GM12878 (cell line): Measurements from ENCODE around the gene DFFB. TPM values are rescaled to one million over a fixed set of nuclear protein-coding genes. Genes with fewer than 3 reads are reported as not detected.

Experiments used
- ATAC-seq: fragments of 200-7000 bp; cut with Tn5 transposase; 3 replicates; pipeline ENCODE4 v1.9.1; 2020; ENCODE audit warnings: mild to moderate bottlenecking, moderate library complexity
- BruUV-seq: library from RNA; stranded (reverse); fragments of 400-500 nt; replicated peaks from 2 replicates; lab custom pipeline; 2021; lab: Mats Ljungman, UMichigan
- CTCF ChIA-PET: fragments of 300-600 bp; sonication (Branson Sonifier 250); formaldehyde crosslinking; extraction: SDS; loops from one replicate; lab custom pipeline; 2021; ENCODE audit warnings: inconsistent platforms; lab: Yijun Ruan, JAX
- POLR2A ChIA-PET: fragments of 350-600 bp; formaldehyde crosslinking; extraction: SDS; loops from one replicate; lab custom pipeline; 2021; ENCODE audit warnings: inconsistent platforms; lab: Charles Lee
- RAD21 ChIA-PET: fragments of 300-600 bp; sonication (Branson Sonifier 250); formaldehyde crosslinking; loops from one replicate; lab custom pipeline; 2023; ENCODE audit warnings: antibody characterized with exemption; ENCODE audit not compliant: unreplicated experiment; lab: Charles Lee
- SMC1A ChIA-PET: fragments of 300-600 bp; sonication (Branson Sonifier 250); formaldehyde crosslinking; loops from one replicate; lab custom pipeline; 2023; ENCODE audit not compliant: unreplicated experiment, uncharacterized antibody; lab: Charles Lee
- DNase-seq: peaks from one replicate; pipeline ENCODE4 v3.0.0-alpha.2; 2011; ENCODE audit warnings: low read depth, low spot score
- FAIRE-seq: peaks from 3 replicates; lab custom pipeline; 2011; peaks lifted over from hg19 to GRCh38; lab: Jason Lieb, UNC
- H2AFZ ChIP-seq: 2 replicates; pipeline ENCODE4 v1.6.0; 2011; ENCODE audit warnings: low read depth, low read length, control low read depth; ENCODE audit not compliant: control insufficient read depth
- H3K27ac ChIP-seq: 2 replicates; pipeline ENCODE4 v1.5.1; 2011; ENCODE audit warnings: control low read depth; ENCODE audit not compliant: control insufficient read depth, insufficient read depth
- H3K27me3 ChIP-seq, 2 experiments: replicated peaks in 1 of 2; 2 replicates each; pipeline versions ENCODE4 v1.6.0 to v1.6.1; 2011; ENCODE audit warnings: low read length in 1 of 2; ENCODE audit not compliant: control insufficient read depth in 2 of 2, insufficient read depth in 2 of 2
- H3K36me3 ChIP-seq, 2 experiments: 2 replicates each; pipeline ENCODE4 v1.5.1; 2011; ENCODE audit warnings: low read length in 1 of 2; ENCODE audit not compliant: control insufficient read depth in 2 of 2, insufficient read depth in 2 of 2
- H3K4me1 ChIP-seq: 2 replicates; pipeline ENCODE4 v1.6.1; 2011; ENCODE audit warnings: mild to moderate bottlenecking, low read length, moderate library complexity, mixed read lengths; ENCODE audit not compliant: control insufficient read depth, insufficient read depth
- H3K4me2 ChIP-seq: 2 replicates; pipeline ENCODE4 v1.6.0; 2011; ENCODE audit warnings: control low read depth; ENCODE audit not compliant: control insufficient read depth, insufficient read depth
- H3K4me3 ChIP-seq: fragments of 200-600 bp; sonication (generic); 2 replicates; pipeline ENCODE4 v1.5.1; 2016
- H3K79me2 ChIP-seq: 2 replicates; pipeline ENCODE4 v1.6.0; 2011; ENCODE audit warnings: low read length; ENCODE audit not compliant: control insufficient read depth, insufficient read depth
- H3K9ac ChIP-seq: 2 replicates; pipeline ENCODE4 v1.8.0; 2011; ENCODE audit warnings: low read length, control low read depth, mixed read lengths; ENCODE audit not compliant: control insufficient read depth, insufficient read depth
- H3K9me3 ChIP-seq: replicated peaks from 3 replicates; pipeline ENCODE4 v1.5.1; 2011; ENCODE audit warnings: mild to moderate bottlenecking, low read length; ENCODE audit not compliant: control insufficient read depth, insufficient read depth
- H4K20me1 ChIP-seq: 2 replicates; pipeline ENCODE4 v1.6.0; 2011; ENCODE audit not compliant: control insufficient read depth, insufficient read depth
- ATF2 ChIP-seq: IDR thresholded peaks from 2 replicates; pipeline ENCODE4 v1.6.1; 2012; ENCODE audit warnings: low read length, inconsistent platforms
- CBFB ChIP-seq: IDR thresholded peaks from 2 replicates; pipeline ENCODE4 v1.6.1; 2016; ENCODE audit warnings: antibody characterized with exemption, low read depth
- DPF2 ChIP-seq: fragments of 450-650 bp; IDR thresholded peaks from 2 replicates; pipeline ENCODE4 v1.6.1; 2017; ENCODE audit warnings: mild to moderate bottlenecking
- EED ChIP-seq: sonication (generic); IDR thresholded peaks from 2 replicates; pipeline ENCODE4 v1.6.1; 2016; ENCODE audit warnings: antibody characterized with exemption, low read depth
- HDGF ChIP-seq: fragments of 450-650 bp; IDR thresholded peaks from 2 replicates; pipeline ENCODE4 v1.6.1; 2016; ENCODE audit warnings: antibody characterized with exemption
- IKZF2 ChIP-seq, 2 experiments: fragments of 450-650 bp; IDR thresholded peaks; 2 replicates each; pipeline ENCODE4 v1.6.1; 2017; ENCODE audit warnings: mild to moderate bottlenecking in 2 of 2, moderate library complexity in 2 of 2
- IRF4 ChIP-seq: IDR thresholded peaks from 2 replicates; pipeline ENCODE4 v1.6.1; 2011; ENCODE audit warnings: low read depth, low read length
- KDM1A ChIP-seq: fragments of 200-600 bp; sonication (generic); IDR thresholded peaks from 2 replicates; pipeline ENCODE4 v1.6.1; 2016; ENCODE audit warnings: borderline replicate concordance
- MEF2B ChIP-seq: fragments of 450-650 bp; IDR thresholded peaks from 2 replicates; pipeline ENCODE4 v1.6.1; 2018; ENCODE audit warnings: mild to moderate bottlenecking, moderate library complexity; ENCODE audit not compliant: partially characterized antibody, poor library complexity, severe bottlenecking
- NFIC ChIP-seq: IDR thresholded peaks from 2 replicates; pipeline ENCODE4 v1.6.1; 2012; ENCODE audit warnings: low read depth, mild to moderate bottlenecking, inconsistent platforms, low read length, moderate library complexity
- PBX3 ChIP-seq: IDR thresholded peaks from 2 replicates; pipeline ENCODE4 v1.6.1; 2011; ENCODE audit warnings: mild to moderate bottlenecking, low read depth, low read length, moderate library complexity; ENCODE audit not compliant: insufficient replicate concordance
- RCOR1 ChIP-seq: conservative IDR thresholded peaks from 2 replicates; pipeline ENCODE4 v1.6.1; 2012; ENCODE audit warnings: low read depth, low read length, improper control_type of control experiment
- RELA ChIP-seq: fragments of 450-650 bp; IDR thresholded peaks from 2 replicates; pipeline ENCODE4 v1.8.0; 2014; ENCODE audit warnings: borderline replicate concordance; ENCODE audit not compliant: partially characterized antibody
- SMC3 ChIP-seq: IDR thresholded peaks from 2 replicates; pipeline ENCODE4 v1.6.1; 2011; ENCODE audit warnings: low read length, improper control_type of control experiment, borderline replicate concordance
- SP1 ChIP-seq: IDR thresholded peaks from one replicate; pipeline ENCODE4 v1.6.1; 2011; ENCODE audit warnings: low read depth, low read length
- TAF1 ChIP-seq: IDR thresholded peaks from 2 replicates; pipeline ENCODE4 v1.6.1; 2011; ENCODE audit warnings: mild to moderate bottlenecking, low read depth, low read length, borderline replicate concordance
- USF1 ChIP-seq: IDR thresholded peaks from 2 replicates; pipeline ENCODE4 v1.6.1; 2011; ENCODE audit warnings: borderline replicate concordance, low read depth, mild to moderate bottlenecking, moderate library complexity, mixed read lengths, low read length; ENCODE audit not compliant: insufficient read depth; ENCODE audit errors: extremely low read length
- USF2 ChIP-seq: IDR thresholded peaks from 2 replicates; pipeline ENCODE4 v1.6.1; 2011; ENCODE audit warnings: low read depth, low read length, improper control_type of control experiment, borderline replicate concordance
- ZNF622 ChIP-seq: fragments of 450-650 bp; IDR thresholded peaks from 2 replicates; pipeline ENCODE4 v1.6.1; 2017; ENCODE audit warnings: mild to moderate bottlenecking, inconsistent platforms
- WGBS: methylation state at CpG from one replicate; pipeline ENCODE4 v1.1.6; 2016; ENCODE audit warnings: low lambda C conversion rate; ENCODE audit not compliant: insufficient replicate concordance, insufficient coverage; ENCODE audit errors: missing lambda C conversion rate; 5-methylcytosine and 5-hydroxymethylcytosine counted together
- in situ Hi-C: fragments of 300-500 bp; cut with MboI; formaldehyde crosslinking; loops from 9 replicates; pipeline ENCODE4 v1.14.3; 2018; ENCODE audit warnings: mixed read lengths
- intact Hi-C: fragments of 100-400 bp; cut with micrococcal nuclease; formaldehyde crosslinking; loops from one replicate; pipeline ENCODE4 v1.14.2; 2022; ENCODE audit not compliant: unreplicated experiment
- polyA plus RNA-seq, 11 experiments: library from polyadenylated mRNA; depleted of rRNA in 4 of 11; unstranded in 6 of 11; stranded (reverse) in 5 of 11; fragments of >200 nt; fragmentation: Nextera tagmentation in 4 of 11; fragmentation: Illumina TruSeq in 1 of 11; extraction: Ambion mirVana in 4 of 11; extraction: Trizol in 1 of 11; gene quantifications; 1 replicate in 1 of 11; 2 replicates in 10 of 11; pipeline versions ENCODE4 v1.2.1 to v1.2.3, GENCODE V29; 2011 to 2016; ENCODE audit warnings: inconsistent platforms in 2 of 11, missing spikeins in 2 of 11, low read depth in 1 of 11
- total RNA-seq, 4 experiments: library from RNA; depleted of rRNA in 3 of 4; stranded (reverse); fragments of >200 nt in 3 of 4; fragmentation: Illumina TruSeq in 1 of 4; extraction: Trizol in 1 of 4; gene quantifications; 2 replicates each; pipeline versions ENCODE4 v1.2.1 to v1.2.3, GENCODE V29; 2013 to 2021

The DFFB gene
- total and polyA plus RNA-seq, 10 of the 15 experiments (the other 5 are each of a cell fraction or from before 2014, with no cell fraction given): 2.7 to 10.7 (median 6.5) TPM

GRCh38 chr1:3828391-3828790 lies 28.9 kb upstream of the DFFB start (continued):
- no peak for TF ChIP-seq DPF2

GRCh38 chr1:3831689-3832088 lies 25.6 kb upstream of the DFFB start:
- ATAC-seq (no peak), DNase-seq (no peak), FAIRE-seq (no peak)
- H3K79me2 ChIP-seq: no peaks in the 10 kb centered on the region
- H3K36me3 ChIP-seq: peaks cover 4 to 7% of the 10 kb centered on the region in 2 experiments; a peak in 2 of 4 replicates
- no peak overlapping the region for H3K4me2 ChIP-seq
- H3K4me1 ChIP-seq: no peaks in the 10 kb centered on the region
- TF ChIP-seq NFIC: no peak
- no peak for TF ChIP-seq PBX3
- TF ChIP-seq RCOR1: no peak
- no peak for TF ChIP-seq CBFB
- no peak for TF ChIP-seq SMC3
- no peak for TF ChIP-seq IKZF2 (IDR thresholded peaks at IDR 0.05)
- no peak for TF ChIP-seq ZNF622
- no peak for TF ChIP-seq IRF4
- TF ChIP-seq ATF2: no peak
- no peak for TF ChIP-seq RELA
- no peak for TF ChIP-seq USF2
- TF ChIP-seq HDGF: no peak
- no peak for TF ChIP-seq MEF2B
- TF ChIP-seq USF1: no peak
- no peak for TF ChIP-seq KDM1A
- no peak for TF ChIP-seq EED
- no peak for TF ChIP-seq TAF1
- TF ChIP-seq SP1: no peak
- no TSS peak for BruUV-seq
- no peaks in the 10 kb centered on the region for H4K20me1 ChIP-seq
- H3K27ac ChIP-seq: no peak overlapping the region
- ChIA-PET POLR2A (no interaction called here), SMC1A (no interaction called here), CTCF (no interaction called here), RAD21 (no interaction called here)
- H3K9ac ChIP-seq: no peak overlapping the region
- H3K9me3 ChIP-seq: no peaks in the 10 kb centered on the region
- in situ Hi-C loops (no loop called here), intact Hi-C loops (no loop called here)
- no peaks in the 10 kb centered on the region for H3K27me3 ChIP-seq
- H2AFZ ChIP-seq: no peak overlapping the region
- no peak overlapping the region for H3K4me3 ChIP-seq
- over 99% methylated on average over 6 of the region's 6 CpGs for WGBS
